ENCODE results near the gene RALGPS1.

GRCh38 chr9:127136880-127137639 lies 222.5 kb downstream of the RALGPS1 start:
- TF ChIP-seq CTCF (IDR thresholded peaks at IDR 0.05), result no peak
- TF ChIP-seq POLR2A (IDR thresholded peaks at IDR 0.05), result no peak
- no peak for TF ChIP-seq POLR2AphosphoS5 (IDR thresholded peaks at IDR 0.05; ENCODE audit: insufficient read depth in 1 of 2, low read depth in 1 of 2)

Measured in vagina (tissue), 2 donors.